ENCODE measurements around the gene KRT81. TPM values are rescaled to one million over a fixed set of nuclear protein-coding genes. Genes with fewer than 3 reads are reported as not detected.

The KRT81 gene
- total RNA-seq, 1 experiment from 2014 or later = 2.5 TPM

- BruUV-seq (replicated peaks) = no TSS peak
- H3K27ac ChIP-seq = no peak overlapping the region
- H3K79me2 ChIP-seq (ENCODE audit: low read depth) = no peaks in the 10 kb centered on the region
- no peak overlapping the region for H3K4me3 ChIP-seq
- H3K4me1 ChIP-seq (replicated peaks; ENCODE audit: insufficient read depth) = 0 out of 2 replicates have a peak, but pooled peaks cover 1% of the 10 kb centered on the region
- intact Hi-C loops (cut with micrococcal nuclease; ENCODE audit: unreplicated experiment) = no loop called here
- no peaks in the 10 kb centered on the region for H3K9me3 ChIP-seq (ENCODE audit: insufficient read depth, low read depth)
- TF ChIP-seq EZH2 (IDR thresholded peaks at IDR 0.05; ENCODE audit: low read depth) (no peak), CTCF (conservative IDR thresholded peaks at IDR 0.05) (no peak)
- no peak overlapping the region for H2AFZ ChIP-seq
- no peaks in the 10 kb centered on the region for H3K36me3 ChIP-seq (ENCODE audit: low read depth)
- H3K27me3 ChIP-seq (ENCODE audit: insufficient read depth, low read depth) = no peaks in the 10 kb centered on the region
- H3K9me2 ChIP-seq (ENCODE audit: insufficient read depth) = no peaks in the 10 kb centered on the region
- H3K4me2 ChIP-seq = no peak overlapping the region
- CTCF ChIA-PET = no interaction called here
- H4K20me1 ChIP-seq (ENCODE audit: insufficient read depth) = no peaks in the 10 kb centered on the region
- H3F3A ChIP-seq (ENCODE audit: insufficient read depth, low read depth) = no peaks in the 10 kb centered on the region; the same call in 1 of the 2 replicates
- DNase-seq = no peak
- POLR2A ChIA-PET (ENCODE audit: unreplicated experiment) = no interaction called here
Observed at GRCh38 chr12:52314511-52314910, 23.2 kb upstream of the KRT81 start.

GRCh38 chr12:52313926-52314325 lies 22.6 kb upstream of the KRT81 start:
- POLR2A ChIA-PET (ENCODE audit: unreplicated experiment) = no interaction called here
- Histone ChIP-seq H3K4me1 (replicated peaks; ENCODE audit: insufficient read depth) (peaks cover 7% of the 10 kb centered on the region), H3K9me2 (ENCODE audit: insufficient read depth) (no peaks in the 10 kb centered on the region), H3K4me2 (no peak overlapping the region), H3K27ac (no peak overlapping the region), H3K79me2 (ENCODE audit: low read depth) (no peaks in the 10 kb centered on the region), H2AFZ (no peak overlapping the region), H3K4me3 (no peak overlapping the region), H3K9me3 (ENCODE audit: insufficient read depth, low read depth) (no peaks in the 10 kb centered on the region), H3K27me3 (ENCODE audit: insufficient read depth, low read depth) (no peaks in the 10 kb centered on the region), H3F3A (ENCODE audit: insufficient read depth, low read depth) (no peaks in the 10 kb centered on the region; the same call in 1 of the 2 replicates), H3K36me3 (ENCODE audit: low read depth) (no peaks in the 10 kb centered on the region), H4K20me1 (ENCODE audit: insufficient read depth) (no peaks in the 10 kb centered on the region)
- no TSS peak for BruUV-seq (replicated peaks)
- DNase-seq = no peak
- TF ChIP-seq CTCF (conservative IDR thresholded peaks at IDR 0.05) (no peak), EZH2 (IDR thresholded peaks at IDR 0.05; ENCODE audit: low read depth) (no peak)
- intact Hi-C loops (cut with micrococcal nuclease; ENCODE audit: unreplicated experiment) = no loop called here
- CTCF ChIA-PET = no interaction called here

GRCh38 chr12:52313461-52313860 lies 22.1 kb upstream of the KRT81 start:
- no peak overlapping the region for H3K4me3 ChIP-seq
- H4K20me1 ChIP-seq (ENCODE audit: insufficient read depth) = no peaks in the 10 kb centered on the region
- no peaks in the 10 kb centered on the region for H3K9me2 ChIP-seq (ENCODE audit: insufficient read depth)
- no peaks in the 10 kb centered on the region for H3K9me3 ChIP-seq (ENCODE audit: insufficient read depth, low read depth)
- BruUV-seq (replicated peaks) = no TSS peak
- H3K4me2 ChIP-seq = no peak overlapping the region
- H2AFZ ChIP-seq = no peak overlapping the region
- intact Hi-C loops (cut with micrococcal nuclease; ENCODE audit: unreplicated experiment) = no loop called here
- TF ChIP-seq CTCF (conservative IDR thresholded peaks at IDR 0.05) = no peak
- TF ChIP-seq EZH2 (IDR thresholded peaks at IDR 0.05; ENCODE audit: low read depth) = no peak
- no peak overlapping the region for H3K27ac ChIP-seq
- peaks cover 11% of the 10 kb centered on the region for H3K4me1 ChIP-seq (replicated peaks; ENCODE audit: insufficient read depth)
- ChIA-PET CTCF (no interaction called here), POLR2A (ENCODE audit: unreplicated experiment) (no interaction called here)
- no peak for DNase-seq
- no peaks in the 10 kb centered on the region for H3K79me2 ChIP-seq (ENCODE audit: low read depth)
- H3F3A ChIP-seq (ENCODE audit: insufficient read depth, low read depth) = no peaks in the 10 kb centered on the region; the same call in 1 of the 2 replicates
- H3K27me3 ChIP-seq (ENCODE audit: insufficient read depth, low read depth) = no peaks in the 10 kb centered on the region
- no peaks in the 10 kb centered on the region for H3K36me3 ChIP-seq (ENCODE audit: low read depth)

All from PC-9 (cell line).